ENCODE data around the gene PGLYRP1. TPM values are rescaled to one million over a fixed set of nuclear protein-coding genes. Genes with fewer than 3 reads are reported as not detected.

The PGLYRP1 gene
- total RNA-seq, 1 experiment from 2014 or later = not detected

DNA sequence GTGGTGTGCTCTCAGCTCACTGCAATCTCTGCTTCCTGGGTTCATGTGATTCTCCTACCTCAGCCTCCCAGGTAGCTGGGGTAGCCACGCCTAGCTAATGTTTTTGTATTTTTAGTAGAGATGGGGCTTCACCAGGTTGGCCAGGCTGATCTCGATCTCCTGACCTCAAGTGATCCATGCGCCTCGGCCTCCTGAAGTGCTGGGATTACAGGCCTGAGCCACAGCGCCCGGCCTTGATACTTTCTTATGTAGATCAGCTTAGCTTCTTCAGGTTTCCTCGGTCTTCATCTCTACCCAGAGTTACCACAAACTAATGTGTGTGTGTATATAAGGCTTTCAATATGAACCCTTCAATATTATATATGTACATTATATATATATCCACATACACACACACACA lies 37.5 kb downstream of the PGLYRP1 start:
- H3K18ac ChIP-seq (ENCODE audit: insufficient read length, low read depth, low read length) = no peak overlapping the region
- H3K27ac ChIP-seq (ENCODE audit: insufficient read length, low read depth, low read length) = no peak overlapping the region
- Mint-ChIP-seq H3K36me3 (ENCODE audit: insufficient read depth in 1 of 3, low read depth in 3 of 3) (no peaks in the 10 kb centered on the region; a peak in 1 of 7 replicates), H3K4me1 (peaks cover 8 to 14% of the 10 kb centered on the region in 2 experiments), H3K27ac (peak overlapping the region in 1 of 3 experiments; percentile 48; a peak in 1 of 7 replicates), H3K27me3 (ENCODE audit: low read depth) (peaks cover 24% of the 10 kb centered on the region), H3K4me3 (no peak overlapping the region), H3K9me3 (peaks cover 0 to 3% of the 10 kb centered on the region in 2 experiments; a peak in 1 of 5 replicates)
- H2BK20ac ChIP-seq (ENCODE audit: low read depth, low read length, poor library complexity, severe bottlenecking) = no peak overlapping the region
- no peak for DNase-seq
- no peak overlapping the region for H3K23ac ChIP-seq (ENCODE audit: insufficient read length, low read depth, low read length)
- H3K23me2 ChIP-seq (ENCODE audit: insufficient read length, low read depth, low read length, poor library complexity, severe bottlenecking) = no peaks in the 10 kb centered on the region
- H3K4ac ChIP-seq (ENCODE audit: low read depth, low read length) = no peak overlapping the region
- H2AK5ac ChIP-seq (ENCODE audit: insufficient read length, low read length) = no peak overlapping the region
- no peak overlapping the region for H2BK120ac ChIP-seq (ENCODE audit: low read depth, low read length, poor library complexity, severe bottlenecking)
- no peak overlapping the region for H2BK15ac ChIP-seq (ENCODE audit: low read depth, low read length)
- no CpG with 5 or more reads among the region's 7 CpGs for WGBS (ENCODE audit: extremely low coverage, insufficient read length, low lambda C conversion rate)
- H3K79me1 ChIP-seq (ENCODE audit: insufficient read depth, low read depth, low read length, poor library complexity, severe bottlenecking) = no peaks in the 10 kb centered on the region
- no peak overlapping the region for H3T11ph ChIP-seq (ENCODE audit: low read length)
- H2BK5ac ChIP-seq (ENCODE audit: insufficient read length, low read length) = no peak overlapping the region
- H3K4me2 ChIP-seq (ENCODE audit: insufficient read depth, insufficient read length, low read length) = no peak overlapping the region
- H3K79me2 ChIP-seq (ENCODE audit: insufficient read depth, low read length) = no peaks in the 10 kb centered on the region
- no peak overlapping the region for H3K9ac ChIP-seq (ENCODE audit: extremely low read depth, insufficient read length, low read length)
- no peaks in the 10 kb centered on the region for H3K27me3 ChIP-seq (ENCODE audit: insufficient read depth, low read length)
- H3K56ac ChIP-seq (ENCODE audit: insufficient read length, low read depth, low read length) = no peak overlapping the region
- H3K4me1 ChIP-seq (ENCODE audit: insufficient read depth, low read length) = no peaks in the 10 kb centered on the region; the same call in 1 of the 2 replicates
- H2BK12ac ChIP-seq (ENCODE audit: insufficient read length, low read depth, low read length) = no peak overlapping the region
- H4K91ac ChIP-seq (ENCODE audit: insufficient read length, low read depth, low read length) = no peak overlapping the region
- no peak overlapping the region for H2AFZ ChIP-seq (ENCODE audit: low read length)
- no peaks in the 10 kb centered on the region for H4K20me1 ChIP-seq (ENCODE audit: control insufficient read depth, insufficient read depth, insufficient read length)
- TF ChIP-seq, protein P1, sequence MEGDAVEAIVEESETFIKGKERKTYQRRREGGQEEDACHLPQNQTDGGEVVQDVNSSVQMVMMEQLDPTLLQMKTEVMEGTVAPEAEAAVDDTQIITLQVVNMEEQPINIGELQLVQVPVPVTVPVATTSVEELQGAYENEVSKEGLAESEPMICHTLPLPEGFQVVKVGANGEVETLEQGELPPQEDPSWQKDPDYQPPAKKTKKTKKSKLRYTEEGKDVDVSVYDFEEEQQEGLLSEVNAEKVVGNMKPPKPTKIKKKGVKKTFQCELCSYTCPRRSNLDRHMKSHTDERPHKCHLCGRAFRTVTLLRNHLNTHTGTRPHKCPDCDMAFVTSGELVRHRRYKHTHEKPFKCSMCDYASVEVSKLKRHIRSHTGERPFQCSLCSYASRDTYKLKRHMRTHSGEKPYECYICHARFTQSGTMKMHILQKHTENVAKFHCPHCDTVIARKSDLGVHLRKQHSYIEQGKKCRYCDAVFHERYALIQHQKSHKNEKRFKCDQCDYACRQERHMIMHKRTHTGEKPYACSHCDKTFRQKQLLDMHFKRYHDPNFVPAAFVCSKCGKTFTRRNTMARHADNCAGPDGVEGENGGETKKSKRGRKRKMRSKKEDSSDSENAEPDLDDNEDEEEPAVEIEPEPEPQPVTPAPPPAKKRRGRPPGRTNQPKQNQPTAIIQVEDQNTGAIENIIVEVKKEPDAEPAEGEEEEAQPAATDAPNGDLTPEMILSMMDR (conservative IDR thresholded peaks at IDR 0.05) = no peak
- H4K5ac ChIP-seq (ENCODE audit: insufficient read length, low read depth, low read length) = no peak overlapping the region
- no peaks in the 10 kb centered on the region for H3K9me3 ChIP-seq (ENCODE audit: control insufficient read depth, low read depth, low read length)
- H3K14ac ChIP-seq (ENCODE audit: insufficient read depth, low read length) = no peak overlapping the region
- no peak overlapping the region for H4K8ac ChIP-seq (replicated peaks; ENCODE audit: insufficient read length, low read depth, low read length)
